Stimulated activated CD4-positive, alpha-beta T cell treated with anti-CD3 and anti-CD28 coated beads, Interleukin-4, amount 100 ng/mL, for 4 hours (primary cell): ENCODE results near the gene MSANTD1.

ENCODE experiments used
- DNase-seq, 2 experiments: peaks; one replicate each; pipeline ENCODE4 v3.0.0-alpha.2; 2020

Gene MSANTD1

DNA sequence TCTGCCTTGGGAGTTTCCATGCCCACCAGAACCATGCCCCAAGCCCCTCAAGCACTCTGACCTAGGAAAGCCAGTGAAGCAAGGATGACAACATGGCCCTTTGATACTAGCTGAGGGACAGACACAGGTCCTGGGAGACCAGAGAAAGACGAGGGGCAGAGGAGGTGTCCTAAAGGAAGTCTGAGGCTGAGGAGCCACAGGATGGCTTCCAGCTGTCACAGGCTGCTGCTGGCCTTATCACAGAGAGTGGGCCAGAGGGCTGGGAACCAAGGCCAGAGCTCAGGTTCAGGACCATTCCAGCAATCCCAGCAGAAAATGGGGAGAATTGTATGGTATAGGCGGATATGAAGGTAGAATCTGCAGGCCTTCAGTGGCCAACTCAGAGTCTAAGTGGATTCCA is 31.7 kb upstream of the MSANTD1 start:
- no peak for DNase-seq

DNA sequence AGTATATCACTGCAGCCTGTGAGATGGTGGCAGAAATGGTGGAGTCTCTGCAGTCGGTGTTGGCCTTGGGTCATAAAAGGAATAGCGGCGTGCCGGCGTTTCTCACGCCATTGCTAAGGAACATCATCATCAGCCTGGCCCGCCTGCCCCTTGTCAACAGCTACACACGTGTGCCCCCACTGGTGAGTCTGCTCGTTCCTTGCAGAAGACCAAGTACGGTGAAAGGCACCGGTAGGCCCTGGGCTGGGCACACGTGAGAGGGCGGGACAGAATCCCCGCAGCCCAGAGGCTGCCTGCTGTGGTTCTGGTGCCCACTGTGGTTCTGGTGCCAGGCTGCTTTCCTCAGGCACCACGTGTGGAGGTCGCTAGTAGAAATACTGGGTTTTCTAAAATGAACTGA is 31.2 kb upstream of the MSANTD1 start:
- DNase-seq = no peak

DNA sequence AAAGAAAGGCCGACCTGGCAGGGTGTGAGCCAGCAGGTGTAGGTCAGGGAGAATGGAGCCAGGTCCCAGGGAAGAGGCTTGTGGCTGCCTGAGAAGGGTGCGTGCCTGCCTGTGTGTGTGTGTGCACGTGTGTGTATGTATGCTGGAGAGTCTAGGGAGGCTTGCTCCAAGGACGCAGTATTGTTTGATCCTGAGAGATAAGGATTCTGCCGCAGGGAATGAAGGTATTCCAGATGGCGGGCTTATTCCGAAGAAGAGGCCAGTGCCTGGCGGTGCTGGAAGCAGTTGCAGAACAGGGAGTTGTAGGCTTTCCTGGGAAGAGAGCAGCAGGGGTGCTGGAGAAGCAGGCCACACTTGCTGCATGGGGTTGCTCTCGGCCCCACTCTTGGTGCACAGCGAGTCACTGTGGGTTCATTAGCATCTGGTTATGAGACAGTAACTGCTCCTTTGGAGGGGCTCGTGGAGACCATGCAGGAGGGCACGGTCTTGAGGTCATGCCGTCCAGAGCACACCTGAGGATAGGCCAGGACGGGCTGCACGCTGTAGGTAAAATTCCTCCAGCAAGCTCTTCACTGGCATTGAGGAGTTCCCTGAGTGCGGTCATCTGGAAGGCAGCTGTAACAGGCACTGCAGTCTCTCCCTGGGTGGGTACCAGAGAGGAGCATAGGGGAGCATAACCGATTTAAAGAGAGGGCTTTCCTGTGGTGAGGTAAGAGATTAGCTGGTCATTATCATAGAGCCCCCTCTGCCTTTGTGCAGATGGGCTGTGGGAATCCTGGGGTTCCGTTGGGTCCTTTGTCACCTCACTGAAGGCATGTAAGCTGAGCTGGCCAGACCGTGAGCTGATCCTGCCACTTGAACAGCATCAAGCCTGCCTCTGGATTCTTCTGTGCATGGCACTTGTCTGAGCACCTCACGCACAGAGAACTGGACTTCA is 29.9 kb upstream of the MSANTD1 start:
- no peak for DNase-seq

DNA sequence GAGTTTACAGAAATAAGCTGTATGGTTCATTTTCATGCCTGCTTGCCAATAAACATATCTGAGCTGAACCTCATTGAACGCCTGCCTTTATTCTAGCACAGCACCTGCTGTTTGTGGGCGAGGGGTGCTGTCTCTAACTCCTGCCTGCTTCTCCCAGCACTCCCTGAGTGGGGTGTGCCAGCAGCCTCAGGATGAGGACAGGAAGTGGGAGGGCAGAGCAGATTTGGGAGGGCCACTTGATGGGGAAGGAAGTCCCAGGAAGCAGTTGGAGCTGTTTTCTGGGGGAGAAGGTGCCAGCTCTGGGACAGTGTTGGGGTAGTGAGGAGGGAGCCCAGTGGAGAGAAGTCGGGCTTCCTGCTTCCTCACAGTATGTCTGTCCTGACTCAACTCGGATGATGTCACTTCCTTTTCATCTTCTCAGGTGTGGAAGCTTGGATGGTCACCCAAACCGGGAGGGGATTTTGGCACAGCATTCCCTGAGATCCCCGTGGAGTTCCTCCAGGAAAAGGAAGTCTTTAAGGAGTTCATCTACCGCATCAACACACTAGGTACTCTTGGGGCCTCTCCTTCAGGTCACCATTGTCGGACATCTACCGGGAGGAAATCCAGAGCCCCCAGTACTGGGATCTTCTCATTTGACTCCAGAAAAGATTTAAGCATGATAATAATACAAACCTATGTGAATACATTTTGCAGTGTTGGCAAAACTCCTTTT is 29.0 kb upstream of the MSANTD1 start:
- no peak for DNase-seq

DNA sequence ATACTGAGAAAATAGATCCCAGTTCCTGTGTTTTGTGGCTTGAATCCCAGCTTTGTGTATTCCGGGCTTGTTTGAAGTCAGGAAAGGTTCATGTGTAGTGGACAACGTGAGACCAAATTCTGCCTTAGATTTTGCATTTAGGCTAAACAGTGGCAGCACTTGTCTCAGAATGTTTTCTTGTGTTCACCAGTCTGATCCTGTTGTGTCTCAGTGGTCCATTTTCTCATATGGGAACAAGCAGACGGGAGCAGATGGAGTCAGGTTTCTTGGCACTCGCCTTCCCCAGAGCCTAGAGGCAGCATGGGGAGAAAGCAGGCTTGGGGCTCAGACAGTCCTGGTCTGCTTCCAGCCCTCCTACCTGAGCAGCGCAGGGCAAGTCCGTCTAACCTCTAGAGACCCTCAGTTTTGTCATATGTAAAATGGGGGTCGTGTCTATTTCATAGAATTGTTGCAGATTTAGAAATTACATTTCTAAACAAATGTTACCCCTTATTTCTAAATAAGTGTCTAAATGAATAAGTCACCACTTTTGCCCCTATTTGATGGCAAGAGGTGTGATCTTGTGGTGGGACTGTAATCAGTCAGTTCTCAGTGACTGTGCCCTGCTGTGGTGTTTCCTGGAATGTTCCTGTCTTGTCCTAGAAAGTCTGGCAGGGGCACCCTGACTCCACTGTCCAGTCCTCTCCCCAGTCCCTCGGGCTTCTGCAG is 28.3 kb upstream of the MSANTD1 start:
- DNase-seq = no peak

DNA sequence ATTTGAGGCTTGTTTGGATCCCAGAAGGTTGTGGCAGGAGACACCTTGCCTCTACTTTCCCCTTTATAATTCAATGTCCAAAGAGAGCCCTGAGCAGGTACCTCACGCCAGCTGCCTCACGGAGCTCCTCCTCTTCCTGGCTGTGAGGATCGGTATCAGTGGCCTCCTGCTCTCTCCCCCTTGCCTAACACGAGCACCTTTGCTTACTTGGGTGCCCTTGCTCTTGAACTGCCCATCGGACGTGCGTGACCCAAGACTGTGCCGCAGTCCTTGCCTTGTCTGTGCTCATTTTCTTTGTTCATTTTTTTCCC is 27.8 kb upstream of the MSANTD1 start:
- no peak for DNase-seq

DNA sequence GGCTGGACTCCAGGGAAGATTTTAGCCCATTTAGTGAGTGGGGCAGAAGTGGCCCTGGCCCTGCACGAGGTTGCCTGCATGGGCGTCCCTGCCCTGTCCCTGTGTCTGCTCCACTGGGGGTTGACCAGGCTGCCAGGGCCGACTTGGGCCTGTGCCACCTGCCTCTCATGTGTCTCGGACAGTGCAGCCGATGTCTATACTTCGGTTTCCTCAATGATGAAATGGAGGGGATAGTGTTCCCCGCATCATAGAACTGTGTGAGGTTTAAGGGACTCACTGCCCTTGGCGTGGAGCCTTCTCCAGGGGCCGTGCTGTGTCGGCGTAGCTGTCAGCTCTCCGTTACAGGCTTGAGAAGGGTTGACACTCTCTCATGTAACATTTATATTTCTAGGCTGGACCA is 27.0 kb upstream of the MSANTD1 start:
- DNase-seq = no peak

DNA sequence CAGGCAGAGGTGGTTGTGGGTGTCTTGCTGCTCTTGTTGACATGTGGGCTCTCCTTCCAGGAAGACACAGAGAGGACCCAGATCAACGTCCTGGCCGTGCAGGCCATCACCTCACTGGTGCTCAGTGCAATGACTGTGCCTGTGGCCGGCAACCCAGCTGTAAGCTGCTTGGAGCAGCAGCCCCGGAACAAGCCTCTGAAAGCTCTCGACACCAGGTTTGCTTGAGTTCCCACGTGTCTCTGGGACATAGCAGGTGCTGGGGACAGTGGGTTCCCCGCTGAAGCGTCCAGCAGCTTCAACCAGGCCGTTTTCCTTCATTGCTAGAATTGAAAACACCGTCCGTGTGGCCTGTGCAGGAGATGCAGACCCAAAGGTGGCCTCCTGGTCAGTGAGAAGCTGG is 25.6 kb upstream of the MSANTD1 start:
- no peak for DNase-seq

DNA sequence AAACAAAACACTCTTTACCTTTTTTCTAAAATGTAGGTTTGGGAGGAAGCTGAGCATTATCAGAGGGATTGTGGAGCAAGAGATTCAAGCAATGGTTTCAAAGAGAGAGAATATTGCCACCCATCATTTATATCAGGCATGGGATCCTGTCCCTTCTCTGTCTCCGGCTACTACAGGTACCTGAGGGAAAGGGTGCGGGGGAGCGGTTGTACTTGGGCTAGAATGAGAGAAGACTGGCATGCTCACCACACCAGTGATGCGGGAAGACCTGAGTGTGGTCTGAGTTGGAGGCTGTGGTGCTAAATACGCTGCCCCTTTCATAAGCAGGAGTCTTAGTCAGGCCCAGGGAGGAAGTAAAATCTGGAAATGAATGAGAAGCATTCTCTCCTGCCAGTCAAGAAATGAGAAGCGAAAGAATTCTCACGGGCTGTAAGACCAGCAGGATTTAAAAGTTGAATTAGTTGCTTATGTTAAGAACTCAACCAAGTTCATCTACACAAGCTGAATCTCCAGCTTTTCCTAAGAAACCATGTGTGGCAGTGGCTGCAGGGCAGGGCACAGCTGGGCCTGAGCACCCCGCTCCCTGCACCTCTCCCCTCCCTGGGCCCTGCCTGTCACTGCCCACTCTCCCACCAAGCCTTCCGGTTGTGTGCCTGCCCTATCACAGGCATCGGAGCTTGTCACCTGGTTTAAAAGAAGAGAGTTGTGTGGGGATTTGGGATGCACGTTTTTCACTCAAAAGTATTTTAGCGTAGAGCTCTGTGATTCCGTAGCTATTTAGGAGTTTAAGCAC is 24.8 kb upstream of the MSANTD1 start:
- no peak for DNase-seq

DNA sequence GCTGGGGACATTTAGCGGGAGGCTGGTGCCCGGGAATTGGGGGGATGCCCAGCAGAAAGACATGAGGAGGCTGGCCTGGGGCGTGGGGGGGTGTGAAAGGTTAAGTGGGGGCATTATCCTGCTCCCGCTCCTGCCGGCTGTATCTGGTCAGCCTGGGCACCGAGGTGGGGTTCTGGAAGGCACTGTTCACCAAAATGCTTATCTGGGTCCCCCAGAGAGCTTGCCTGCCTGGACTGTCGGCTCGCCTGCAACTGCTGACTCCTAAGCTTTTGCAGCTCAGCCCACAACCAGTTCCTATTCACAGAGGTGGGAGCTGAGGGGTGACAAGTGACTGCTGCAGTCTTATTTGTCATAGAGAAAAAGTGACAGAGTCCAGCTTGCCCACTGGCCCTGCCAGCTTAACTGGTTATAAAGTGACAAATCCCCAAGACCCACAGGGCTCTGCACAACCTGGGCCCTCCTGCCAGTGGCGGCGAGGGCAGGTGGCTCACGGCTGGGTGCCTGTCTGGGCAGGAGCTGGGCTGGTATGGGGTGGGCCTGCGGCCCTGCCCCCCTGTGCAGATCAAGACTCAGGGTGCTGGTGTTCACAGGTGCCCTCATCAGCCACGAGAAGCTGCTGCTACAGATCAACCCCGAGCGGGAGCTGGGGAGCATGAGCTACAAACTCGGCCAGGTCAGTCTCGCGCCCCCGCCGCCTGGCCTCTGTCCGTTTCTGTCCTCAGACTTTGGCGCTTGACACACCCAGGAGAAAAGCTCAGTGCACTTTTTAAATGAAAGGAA is 23.7 kb upstream of the MSANTD1 start:
- DNase-seq = no peak

DNA sequence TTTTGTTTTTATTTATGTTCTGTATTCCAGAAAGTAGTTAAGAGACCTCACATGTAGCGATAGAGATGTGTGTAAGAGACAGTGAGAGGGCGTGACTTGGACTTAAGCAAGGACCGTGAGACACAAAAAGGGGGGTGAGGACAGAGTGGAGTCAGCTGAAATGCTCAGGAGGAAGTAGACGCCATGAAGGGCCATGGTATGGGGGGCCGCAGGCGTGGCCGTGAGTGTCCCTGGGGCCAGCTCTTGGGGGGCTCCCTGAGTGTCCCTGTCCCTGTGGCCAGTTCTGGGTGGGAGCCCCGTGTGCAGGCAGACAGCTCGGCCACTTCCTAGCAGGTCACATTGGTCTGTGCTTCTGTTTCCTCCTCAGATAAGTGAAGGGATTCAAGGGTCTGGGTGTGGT is 23.0 kb upstream of the MSANTD1 start:
- no peak for DNase-seq

DNA sequence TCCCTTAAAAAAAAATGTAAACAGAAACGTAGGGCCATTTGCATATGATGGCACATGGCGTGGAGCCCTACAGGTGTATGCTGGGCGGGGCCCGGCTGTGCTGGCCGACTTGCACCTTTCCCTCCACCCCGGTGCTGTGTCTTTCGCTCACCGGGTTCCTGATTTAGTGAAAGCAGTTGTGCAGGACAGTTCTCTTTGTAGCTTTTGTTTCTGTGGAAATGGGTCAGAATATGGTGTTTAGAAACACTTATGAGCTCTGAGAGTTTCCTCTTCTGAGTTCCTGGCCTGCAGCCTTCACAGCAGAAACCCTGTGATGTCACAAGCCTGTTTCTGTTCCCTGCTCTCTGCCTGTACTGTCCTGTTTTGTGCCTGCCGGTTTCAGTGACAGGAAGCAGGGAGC is 22.5 kb upstream of the MSANTD1 start:
- no peak for DNase-seq

DNA sequence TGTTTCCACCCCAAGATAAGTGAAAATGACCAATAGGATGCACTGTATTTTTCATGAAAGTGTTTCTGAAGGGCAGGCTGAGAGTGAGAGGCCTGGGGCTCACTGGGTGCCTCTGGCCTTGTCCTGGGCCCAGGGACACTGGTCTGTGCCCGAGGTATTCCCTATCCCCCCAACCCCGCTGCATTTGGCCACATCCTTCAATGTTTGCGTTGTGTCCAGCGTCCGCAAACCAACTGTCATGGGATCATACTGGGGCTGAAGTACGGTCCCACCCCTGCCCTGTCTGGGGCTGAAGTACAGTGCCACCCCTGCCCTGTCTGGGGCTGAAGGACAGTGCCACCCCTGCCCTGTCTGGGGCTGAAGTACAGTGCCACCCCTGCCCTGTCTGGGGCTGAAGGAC is 22.0 kb upstream of the MSANTD1 start:
- no peak for DNase-seq

DNA sequence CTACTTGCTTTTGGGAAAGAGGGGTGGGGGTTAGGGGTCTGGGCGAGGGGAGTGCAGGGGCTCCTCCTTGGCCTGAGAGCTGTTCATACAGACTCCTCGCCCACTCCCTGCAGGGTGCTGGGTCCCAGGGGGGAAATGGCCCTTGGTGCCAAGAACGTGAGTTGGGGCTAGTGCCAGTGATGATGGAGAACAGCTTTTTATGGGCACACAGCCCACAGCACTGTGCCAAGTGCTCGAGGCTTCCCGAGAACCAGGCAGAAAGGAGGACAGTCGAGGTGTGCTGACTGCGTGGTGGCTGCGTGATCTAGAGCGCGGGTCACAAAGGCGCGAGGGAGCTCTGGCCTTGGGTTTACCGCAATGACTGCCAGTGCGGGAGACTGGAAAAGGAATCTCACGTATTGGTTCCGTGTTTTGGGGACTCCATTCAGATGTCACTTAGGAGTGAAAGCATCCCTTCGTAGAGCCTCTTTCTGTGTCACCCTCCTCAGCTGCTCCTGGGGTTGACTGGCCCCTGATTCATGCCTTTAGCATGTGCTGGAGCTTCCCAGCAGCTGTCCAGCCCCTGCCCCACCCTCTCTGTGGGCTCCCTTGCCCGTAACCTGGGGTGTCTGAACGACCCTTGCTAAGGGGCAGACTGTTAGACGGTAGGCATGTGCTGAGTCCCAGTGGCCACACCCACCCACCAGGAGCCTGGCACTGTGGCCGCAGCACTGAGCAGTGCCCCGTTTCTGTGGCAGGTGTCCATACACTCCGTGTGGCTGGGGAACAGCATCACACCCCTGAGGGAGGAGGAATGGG is 20.9 kb upstream of the MSANTD1 start:
- no peak for DNase-seq

DNA sequence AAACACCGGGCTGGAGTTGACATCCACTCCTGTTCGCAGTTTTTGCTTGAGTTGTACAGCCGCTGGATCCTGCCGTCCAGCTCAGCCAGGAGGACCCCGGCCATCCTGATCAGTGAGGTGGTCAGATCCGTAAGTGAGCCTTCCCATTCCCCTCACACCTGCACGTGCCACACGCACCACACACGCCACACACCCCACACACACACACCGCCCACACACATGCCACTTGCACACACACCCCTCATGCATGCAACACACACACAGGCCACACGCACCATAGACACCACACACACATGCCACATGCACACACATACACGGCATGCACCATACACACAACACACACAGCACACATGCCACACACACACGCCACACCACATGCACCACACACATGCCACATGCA is 20.1 kb upstream of the MSANTD1 start:
- DNase-seq = no peak

DNA sequence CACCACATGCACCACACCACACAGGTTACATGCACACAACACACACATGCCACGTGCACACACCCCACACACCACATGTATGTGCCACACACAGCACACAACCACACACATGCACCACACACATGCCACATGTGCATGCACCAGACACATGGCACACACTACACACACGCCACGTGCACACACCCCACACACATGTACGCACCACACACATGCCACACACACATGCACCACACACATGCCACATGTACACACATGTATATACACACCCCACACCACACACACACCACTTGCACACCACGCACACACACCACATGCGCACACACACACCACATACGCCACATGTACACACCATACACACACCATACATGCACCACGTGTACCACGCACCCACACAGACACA is 19.6 kb upstream of the MSANTD1 start:
- DNase-seq = no peak

DNA sequence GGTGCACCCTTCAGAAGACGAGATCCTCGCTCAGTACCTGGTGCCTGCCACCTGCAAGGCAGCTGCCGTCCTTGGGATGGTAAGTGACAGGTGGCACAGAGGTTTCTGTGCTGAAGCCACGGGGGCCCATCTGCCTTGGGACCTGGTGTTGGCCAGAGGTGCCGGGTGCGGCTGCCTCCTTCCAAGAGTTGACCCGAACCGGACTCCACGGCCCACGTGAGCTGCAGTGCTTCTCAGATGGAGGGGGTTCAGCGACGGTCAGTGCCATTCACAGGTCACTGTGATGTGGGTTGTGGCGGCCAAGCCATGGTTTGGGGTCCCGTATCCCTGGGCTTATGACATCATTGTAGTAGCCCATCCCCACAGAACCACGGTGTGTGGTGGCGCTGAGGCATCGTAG is 19.0 kb upstream of the MSANTD1 start:
- DNase-seq = no peak

DNA sequence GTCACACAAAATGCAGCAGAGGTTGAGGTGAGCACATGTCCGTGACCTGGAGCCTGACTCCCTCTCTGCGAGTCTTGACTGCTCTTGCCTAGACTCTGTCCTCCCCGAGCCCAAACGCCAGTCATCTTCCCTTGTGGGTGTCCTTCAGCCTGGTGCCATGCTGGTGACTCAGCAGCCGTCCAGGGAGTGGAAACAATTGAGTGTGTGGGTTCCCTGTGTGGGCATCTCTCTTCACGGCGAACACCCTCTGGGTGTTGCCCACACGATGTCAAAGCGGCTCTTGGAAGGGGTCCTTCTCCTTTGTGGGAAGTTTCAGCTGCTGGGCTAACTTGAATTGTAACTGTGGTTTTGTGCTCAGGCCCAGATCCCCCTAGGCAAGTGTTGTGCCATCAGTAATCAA is 17.5 kb upstream of the MSANTD1 start:
- DNase-seq = no peak

DNA sequence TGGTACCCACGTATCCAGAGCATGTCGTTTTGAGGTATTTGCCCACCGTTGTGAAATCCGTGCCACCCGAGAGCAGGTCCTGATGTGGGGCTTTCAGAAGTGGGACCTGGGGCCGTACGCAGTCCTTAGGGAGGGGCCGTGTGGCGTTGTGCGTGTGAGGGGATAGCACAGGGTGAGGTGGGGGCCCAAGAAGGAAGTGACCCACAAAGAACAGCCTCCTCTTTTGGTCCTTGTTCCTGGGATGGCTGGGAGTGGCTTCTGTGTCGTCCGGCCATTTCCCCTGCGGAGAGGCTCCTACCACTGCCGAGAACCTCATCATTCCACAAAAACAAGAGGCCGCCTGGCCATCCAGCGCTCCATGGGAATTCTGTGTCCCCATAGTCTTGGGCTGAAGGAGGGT is 17.0 kb upstream of the MSANTD1 start:
- DNase-seq = no peak

DNA sequence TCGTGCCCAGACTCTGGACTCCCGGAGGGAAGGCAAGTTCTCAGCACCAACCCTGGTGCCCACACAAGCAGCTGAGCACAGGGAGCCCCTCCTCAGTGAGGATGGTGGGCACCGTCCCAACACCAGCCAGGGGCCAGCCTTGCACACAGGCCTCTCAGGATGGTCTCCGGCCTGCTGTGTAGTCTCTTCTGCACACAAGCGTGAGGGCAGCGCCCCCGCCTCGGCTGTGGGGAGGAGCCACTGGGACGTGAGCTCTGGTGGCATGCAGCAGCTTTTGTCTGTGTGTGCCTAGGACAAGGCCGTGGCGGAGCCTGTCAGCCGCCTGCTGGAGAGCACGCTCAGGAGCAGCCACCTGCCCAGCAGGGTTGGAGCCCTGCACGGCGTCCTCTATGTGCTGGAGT is 16.1 kb upstream of the MSANTD1 start:
- no peak for DNase-seq

DNA sequence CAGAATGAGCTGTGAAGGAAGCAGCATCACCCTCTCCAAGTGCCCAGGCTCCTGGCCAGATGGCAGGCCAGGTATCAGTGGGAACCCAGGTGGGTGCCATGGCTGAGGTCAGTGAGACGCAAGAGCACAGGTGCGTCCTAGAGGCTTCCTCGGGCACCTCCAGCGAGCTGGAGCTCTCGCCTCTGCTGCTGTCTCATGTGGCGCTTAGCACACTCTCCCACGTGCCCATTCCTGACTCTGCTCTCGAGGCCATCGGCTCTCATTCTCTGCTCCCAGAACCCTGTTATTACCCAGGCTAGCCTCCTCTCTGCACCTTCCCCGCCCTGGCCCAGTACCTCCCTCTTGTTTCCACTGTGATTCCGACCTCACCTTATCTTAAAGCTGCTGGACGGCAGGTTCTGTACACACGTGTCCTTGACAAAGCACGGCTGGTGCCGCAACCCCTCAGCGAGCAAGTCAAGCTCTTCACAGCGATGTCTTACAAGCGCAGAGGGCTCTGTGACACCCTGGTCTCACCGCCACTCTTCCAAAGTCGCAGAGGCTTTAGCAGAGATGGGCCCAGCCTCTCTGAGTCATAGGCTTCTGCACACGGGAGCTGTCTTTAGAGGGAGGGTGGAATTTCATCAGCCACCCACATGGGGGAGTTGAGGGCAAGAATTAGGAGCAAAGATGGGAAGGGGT is 15.4 kb upstream of the MSANTD1 start:
- no peak for DNase-seq
